IPS-18a (cell line): ENCODE data around the gene RPL13.

Experiments
- H3K27ac ChIP-seq: one replicate; pipeline ENCODE4 v1.5.1; 2013; ENCODE audit warnings: low read length
- H3K27me3 ChIP-seq: one replicate; pipeline ENCODE4 v1.6.1; 2013; ENCODE audit warnings: mild to moderate bottlenecking, low read length; ENCODE audit not compliant: control insufficient read depth, insufficient read depth
- H3K36me3 ChIP-seq: one replicate; pipeline ENCODE4 v1.6.1; 2013; ENCODE audit warnings: low read depth, low read length; ENCODE audit not compliant: control insufficient read depth
- H3K4me1 ChIP-seq: one replicate; pipeline ENCODE4 v1.6.1; 2013; ENCODE audit warnings: low read depth, low read length; ENCODE audit not compliant: control insufficient read depth
- H3K4me3 ChIP-seq: one replicate; pipeline ENCODE4 v1.5.1; 2013; ENCODE audit warnings: low read length
- H3K9ac ChIP-seq: one replicate; pipeline ENCODE4 v1.6.1; 2013; ENCODE audit warnings: mild to moderate bottlenecking, low read length, moderate library complexity
- H3K9me3 ChIP-seq: one replicate; pipeline ENCODE4 v1.6.1; 2013; ENCODE audit warnings: low read depth, low read length; ENCODE audit not compliant: control insufficient read depth

The RPL13 gene

GRCh38 chr16:89545831-89546574, 14.5 kb upstream of the RPL13 start:
- Histone ChIP-seq H3K27ac (no peak overlapping the region), H3K9ac (no peak overlapping the region), H3K9me3 (no peaks in the 10 kb centered on the region), H3K27me3 (no peaks in the 10 kb centered on the region), H3K4me3 (no peak overlapping the region), H3K36me3 (peaks cover 41% of the 10 kb centered on the region), H3K4me1 (no peaks in the 10 kb centered on the region)

GRCh38 chr16:89546781-89547180, 13.7 kb upstream of the RPL13 start:
- H3K4me1 ChIP-seq: no peaks in the 10 kb centered on the region
- H3K9ac ChIP-seq: no peak overlapping the region
- H3K9me3 ChIP-seq: no peaks in the 10 kb centered on the region
- H3K4me3 ChIP-seq: no peak overlapping the region
- no peaks in the 10 kb centered on the region for H3K27me3 ChIP-seq
- H3K36me3 ChIP-seq: peaks cover 45% of the 10 kb centered on the region
- H3K27ac ChIP-seq: no peak overlapping the region

GRCh38 chr16:89547291-89547690, 13.2 kb upstream of the RPL13 start:
- H3K36me3 ChIP-seq: peaks cover 47% of the 10 kb centered on the region
- no peak overlapping the region for H3K27ac ChIP-seq
- no peaks in the 10 kb centered on the region for H3K9me3 ChIP-seq
- H3K27me3 ChIP-seq: no peaks in the 10 kb centered on the region
- no peak overlapping the region for H3K9ac ChIP-seq
- no peak overlapping the region for H3K4me3 ChIP-seq
- H3K4me1 ChIP-seq: no peaks in the 10 kb centered on the region

- Histone ChIP-seq H3K36me3 (peaks cover 52% of the 10 kb centered on the region), H3K27ac (no peak overlapping the region), H3K9ac (no peak overlapping the region), H3K9me3 (no peaks in the 10 kb centered on the region), H3K27me3 (no peaks in the 10 kb centered on the region), H3K4me1 (no peaks in the 10 kb centered on the region), H3K4me3 (no peak overlapping the region)
Measured at GRCh38 chr16:89547860-89548259, 12.6 kb upstream of the RPL13 start.

GRCh38 chr16:89548344-89549006, 12.0 kb upstream of the RPL13 start:
- Histone ChIP-seq H3K36me3 (peaks cover 58% of the 10 kb centered on the region), H3K27me3 (no peaks in the 10 kb centered on the region), H3K27ac (no peak overlapping the region), H3K4me1 (no peaks in the 10 kb centered on the region), H3K9ac (no peak overlapping the region), H3K9me3 (no peaks in the 10 kb centered on the region), H3K4me3 (no peak overlapping the region)

GRCh38 chr16:89549007-89549700, 11.3 kb upstream of the RPL13 start:
- Histone ChIP-seq H3K4me1 (no peaks in the 10 kb centered on the region), H3K27me3 (no peaks in the 10 kb centered on the region), H3K4me3 (no peak overlapping the region), H3K27ac (no peak overlapping the region), H3K9ac (no peak overlapping the region), H3K9me3 (no peaks in the 10 kb centered on the region), H3K36me3 (peaks cover 63% of the 10 kb centered on the region)

- Histone ChIP-seq H3K9ac (no peak overlapping the region), H3K9me3 (no peaks in the 10 kb centered on the region), H3K36me3 (peaks cover 64% of the 10 kb centered on the region), H3K4me1 (no peaks in the 10 kb centered on the region), H3K27me3 (no peaks in the 10 kb centered on the region), H3K27ac (no peak overlapping the region), H3K4me3 (no peak overlapping the region)
Measured at GRCh38 chr16:89550421-89551007, 10.0 kb upstream of the RPL13 start.

GRCh38 chr16:89552329-89552728, 8.2 kb upstream of the RPL13 start:
- Histone ChIP-seq H3K9ac (no peak overlapping the region), H3K27ac (no peak overlapping the region), H3K9me3 (no peaks in the 10 kb centered on the region), H3K36me3 (peaks cover 63% of the 10 kb centered on the region), H3K4me1 (no peaks in the 10 kb centered on the region), H3K27me3 (no peaks in the 10 kb centered on the region), H3K4me3 (no peak overlapping the region)

GRCh38 chr16:89552913-89553312, 7.6 kb upstream of the RPL13 start:
- Histone ChIP-seq H3K9ac (no peak overlapping the region), H3K36me3 (peaks cover 61% of the 10 kb centered on the region), H3K4me1 (no peaks in the 10 kb centered on the region), H3K27ac (no peak overlapping the region), H3K4me3 (no peak overlapping the region), H3K27me3 (no peaks in the 10 kb centered on the region), H3K9me3 (no peaks in the 10 kb centered on the region)

- H3K4me3 ChIP-seq: no peak overlapping the region
- no peak overlapping the region for H3K27ac ChIP-seq
- no peaks in the 10 kb centered on the region for H3K4me1 ChIP-seq
- H3K36me3 ChIP-seq: peaks cover 53% of the 10 kb centered on the region
- no peaks in the 10 kb centered on the region for H3K27me3 ChIP-seq
- H3K9me3 ChIP-seq: no peaks in the 10 kb centered on the region
- no peak overlapping the region for H3K9ac ChIP-seq
Measured at GRCh38 chr16:89553733-89554132, 6.7 kb upstream of the RPL13 start.

GRCh38 chr16:89554343-89554742, 6.1 kb upstream of the RPL13 start:
- Histone ChIP-seq H3K27me3 (no peaks in the 10 kb centered on the region), H3K4me1 (no peaks in the 10 kb centered on the region), H3K4me3 (no peak overlapping the region), H3K9ac (no peak overlapping the region), H3K27ac (no peak overlapping the region), H3K36me3 (peaks cover 47% of the 10 kb centered on the region), H3K9me3 (no peaks in the 10 kb centered on the region)
